ENCODE data around the gene GLRX3.

GLRX3 gene

DNA sequence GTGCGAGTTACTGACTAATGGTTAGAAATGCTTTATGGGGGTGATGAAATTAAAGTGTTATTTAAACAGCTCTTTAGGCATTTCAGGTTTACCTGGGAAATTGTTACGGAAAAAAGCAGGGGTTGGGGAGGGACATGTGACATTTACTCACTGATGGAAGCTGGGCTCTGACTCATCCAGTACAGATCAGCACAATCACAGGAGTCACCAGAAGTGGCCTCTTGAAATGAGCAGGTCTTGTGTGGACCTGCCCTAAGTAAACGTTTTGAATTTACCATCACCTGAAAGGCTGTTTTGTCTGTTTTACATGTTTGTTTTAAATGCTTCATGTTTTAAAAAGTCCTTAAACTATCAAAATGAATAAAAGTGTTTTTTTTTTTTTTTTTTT lies 2.3 kb downstream of the GLRX3 start:
- H3K9me3 ChIP-seq (ENCODE audit: control insufficient read depth, insufficient read depth, low read depth, low read length), result no peaks in the 10 kb centered on the region
- peaks cover 23% of the 10 kb centered on the region for H3K4me1 ChIP-seq (ENCODE audit: control insufficient read depth, insufficient read depth, low read length)
- peak overlapping the region; percentile 1; the same call in 1 of the 2 replicates for H3K4me3 ChIP-seq (ENCODE audit: low read depth, low read length)
- H3K27ac ChIP-seq (ENCODE audit: extremely low read depth, low read depth, low read length), result peak overlapping the region; percentile 56; the same call in 1 of the 2 replicates
- CTCF ChIA-PET, result interaction anchor here (0.6 to 2.5 kb wide), 4 partner anchors 8 to 1123 kb away, joined by 6 read pairs; partner anchors contain the start of gene C10orf143
- peaks cover under 1 to 17% of the 10 kb centered on the region in 2 experiments; a peak in 2 of 3 replicates for H3K36me3 ChIP-seq (ENCODE audit: control insufficient read depth in 2 of 2, insufficient read depth in 1 of 2, low read length in 2 of 2)
- POLR2A ChIA-PET, result interaction anchor here (0.7 to 4.9 kb wide), 2 partner anchors 17 to 28 kb away, joined by 8 to 127 read pairs; partner anchors contain the start of gene C10orf143
- TF ChIP-seq ZNF488 (tag by site-specific recombination; IDR thresholded peaks at IDR 0.05) (no peak), ZNF585B (tag by site-specific recombination; IDR thresholded peaks at IDR 0.05) (no peak), ZNF202 (tag by site-specific recombination; IDR thresholded peaks at IDR 0.05; ENCODE audit: borderline replicate concordance) (no peak), ZSCAN5A (tag by site-specific recombination; IDR thresholded peaks at IDR 0.05) (no peak), GLI2 (tag by site-specific recombination; IDR thresholded peaks at IDR 0.05; ENCODE audit: borderline replicate concordance, low read depth) (no peak), ZNF473 (tag by site-specific recombination; IDR thresholded peaks at IDR 0.05) (no peak), TSHZ1 (tag by site-specific recombination; IDR thresholded peaks at IDR 0.05; ENCODE audit: borderline replicate concordance) (no peak), ZNF600 (tag by site-specific recombination; IDR thresholded peaks at IDR 0.05) (peak; percentile 90), MZF1 (tag by site-specific recombination; IDR thresholded peaks at IDR 0.05; ENCODE audit: borderline replicate concordance) (no peak), ZBTB11 (tag by site-specific recombination; conservative IDR thresholded peaks at IDR 0.05; ENCODE audit: low read depth) (no peak), ZNF335 (tag by site-specific recombination; conservative IDR thresholded peaks at IDR 0.05) (peak; percentile 43; the same call in 1 of the 2 replicates), ZNF510 (tag by site-specific recombination; IDR thresholded peaks at IDR 0.05; ENCODE audit: insufficient replicate concordance) (no peak), SCRT1 (tag by site-specific recombination; IDR thresholded peaks at IDR 0.05; ENCODE audit: borderline replicate concordance) (no peak), KLF7 (tag by site-specific recombination; IDR thresholded peaks at IDR 0.05; ENCODE audit: borderline replicate concordance) (no peak), ZNF280D (tag by site-specific recombination; IDR thresholded peaks at IDR 0.05) (no peak), ZFP37 (tag by site-specific recombination; IDR thresholded peaks at IDR 0.05) (no peak), ZNF777 (tag by site-specific recombination; IDR thresholded peaks at IDR 0.05; ENCODE audit: borderline replicate concordance) (no peak), IKZF3 (tag by site-specific recombination; IDR thresholded peaks at IDR 0.05) (peak; percentile 61; the same call in 1 of the 2 replicates), ZNF341 (tag by site-specific recombination; IDR thresholded peaks at IDR 0.05; ENCODE audit: low read depth) (no peak), MEIS1 (CRISPR knock-in tag; IDR thresholded peaks at IDR 0.05; ENCODE audit: borderline replicate concordance) (no peak), KLF9 (tag by site-specific recombination; IDR thresholded peaks at IDR 0.05; ENCODE audit: low read depth) (no peak), REPIN1 (tag by site-specific recombination; IDR thresholded peaks at IDR 0.05; ENCODE audit: low read depth) (no peak), ZNF433 (tag by site-specific recombination; IDR thresholded peaks at IDR 0.05; ENCODE audit: low read depth) (no peak), YY2 (tag by site-specific recombination; IDR thresholded peaks at IDR 0.05) (no peak), ZNF555 (tag by site-specific recombination; conservative IDR thresholded peaks at IDR 0.05) (no peak), ZNF76 (tag by site-specific recombination; IDR thresholded peaks at IDR 0.05; ENCODE audit: borderline replicate concordance, low read depth) (peak; percentile 69; the same call in 1 of the 2 replicates)
